GM23338 (cell line): Measurements from ENCODE around the gene BANP. TPM values are rescaled to one million over a fixed set of nuclear protein-coding genes. Genes with fewer than 3 reads are reported as not detected.
"Not testable (repeated sequence)": the region's sequence is repeated elsewhere in the genome, so short reads cannot be mapped to it uniquely, and the experiment has no call there.

ENCODE experiments used
- ATAC-seq: fragments of 200-7000 bp; cut with Tn5 transposase; 3 replicates; pipeline ENCODE4 v1.9.1; 2020
- DNase-seq: peaks from one replicate; pipeline ENCODE4 v3.0.0-alpha.2; 2015; ENCODE audit warnings: low spot score
- H2AFZ ChIP-seq: fragments of 200-600 bp; sonication (generic); 2 replicates; pipeline ENCODE4 v1.8.0; 2016; ENCODE audit warnings: antibody characterized with exemption, mild to moderate bottlenecking, moderate library complexity
- H3F3A ChIP-seq: fragments of 200-600 bp; sonication (generic); replicated peaks from 2 replicates; pipeline ENCODE4 v1.8.0; 2017; ENCODE audit warnings: antibody characterized with exemption, mixed run types, low read depth
- H3K27ac ChIP-seq: fragments of 200-600 bp; sonication (generic); 2 replicates; pipeline ENCODE4 v1.6.1; 2016; ENCODE audit warnings: low read depth
- H3K27me3 ChIP-seq: fragments of 200-600 bp; sonication (generic); 2 replicates; pipeline ENCODE4 v1.8.0; 2016; ENCODE audit warnings: mild to moderate bottlenecking, mixed run types, moderate library complexity; ENCODE audit not compliant: insufficient read depth
- H3K36me3 ChIP-seq: fragments of 200-600 bp; sonication (generic); 2 replicates; pipeline ENCODE4 v1.8.0; 2016; ENCODE audit warnings: mild to moderate bottlenecking; ENCODE audit not compliant: insufficient read depth
- H3K4me1 ChIP-seq: fragments of 200-600 bp; sonication (generic); 2 replicates; pipeline ENCODE4 v1.8.0; 2016; ENCODE audit warnings: mild to moderate bottlenecking, moderate library complexity; ENCODE audit not compliant: insufficient read depth
- H3K4me2 ChIP-seq: fragments of 200-600 bp; sonication (generic); 2 replicates; pipeline ENCODE4 v1.7.1; 2017; ENCODE audit warnings: mixed run types
- H3K4me3 ChIP-seq: fragments of 200-600 bp; sonication (generic); 2 replicates; pipeline ENCODE4 v1.6.1; 2016; ENCODE audit warnings: mixed run types
- H3K79me2 ChIP-seq: fragments of 200-600 bp; sonication (generic); replicated peaks from 2 replicates; pipeline ENCODE4 v1.8.0; 2017; ENCODE audit warnings: mild to moderate bottlenecking; ENCODE audit not compliant: insufficient read depth
- H3K9me2 ChIP-seq: fragments of 200-600 bp; sonication (generic); 2 replicates; pipeline ENCODE4 v1.8.0; 2017; ENCODE audit not compliant: insufficient read depth
- H4K20me1 ChIP-seq: fragments of 200-600 bp; sonication (generic); replicated peaks from 2 replicates; pipeline ENCODE4 v1.8.0; 2017; ENCODE audit warnings: mild to moderate bottlenecking; ENCODE audit not compliant: insufficient read depth
- H3K27ac Mint-ChIP-seq: 2 replicates; pipeline ENCODE4 v1.8.0; 2020; ENCODE audit warnings: inconsistent platforms, mild to moderate bottlenecking, moderate library complexity, mixed read lengths
- H3K27me3 Mint-ChIP-seq: 3 replicates; pipeline ENCODE4 v1.8.0; 2022; ENCODE audit warnings: low read depth, mild to moderate bottlenecking, moderate library complexity, mixed read lengths, inconsistent platforms; ENCODE audit not compliant: insufficient read depth, poor library complexity
- H3K36me3 Mint-ChIP-seq: 3 replicates; pipeline ENCODE4 v1.8.0; 2021; ENCODE audit warnings: low read depth, mild to moderate bottlenecking, inconsistent platforms, moderate library complexity, mixed read lengths
- H3K4me1 Mint-ChIP-seq: 3 replicates; pipeline ENCODE4 v1.8.0; 2020; ENCODE audit warnings: mild to moderate bottlenecking, inconsistent platforms, mixed read lengths
- H3K4me3 Mint-ChIP-seq: 3 replicates; pipeline ENCODE4 v1.8.0; 2021; ENCODE audit warnings: moderate library complexity, mild to moderate bottlenecking, inconsistent platforms, mixed read lengths
- H3K9me3 Mint-ChIP-seq: 3 replicates; pipeline ENCODE4 v1.8.0; 2020; ENCODE audit warnings: moderate library complexity, mild to moderate bottlenecking, inconsistent platforms, mixed read lengths
- polyA plus RNA-seq: library from polyadenylated mRNA; unstranded; fragments of >200 nt; fragmentation: Nextera tagmentation; extraction: Ambion mirVana; gene quantifications from 2 replicates; pipeline ENCODE4 v1.2.1, GENCODE V29; 2016
- total RNA-seq: library from RNA; depleted of rRNA; stranded (reverse); fragments of >200 nt; shearing (Covaris generic); gene quantifications from 2 replicates; pipeline ENCODE4 v1.2.3, GENCODE V29; 2014

The BANP gene
- total and polyA plus RNA-seq, 2 experiments from 2014 or later = 22.3 to 48.0 TPM

DNA sequence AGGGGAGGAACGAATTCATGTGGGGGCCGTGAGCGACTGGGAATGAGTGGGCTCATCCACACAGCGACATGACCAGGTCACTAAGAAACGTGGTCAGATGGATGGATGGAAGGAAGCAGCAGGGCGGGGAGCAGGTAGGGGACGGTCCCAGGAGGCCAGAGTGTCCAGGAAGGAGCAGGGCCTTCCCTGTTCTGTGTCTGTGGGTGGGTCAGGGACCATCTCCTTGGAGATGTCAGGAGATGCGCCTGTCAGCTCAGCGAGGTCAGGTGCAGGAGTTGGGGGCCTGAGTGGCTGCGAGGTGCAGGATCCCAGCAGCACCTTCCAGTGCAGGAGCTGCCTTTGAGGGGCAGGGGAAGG lies 85.4 kb downstream of the BANP start:
- not testable (repeated sequence) for H3K4me3 Mint-ChIP-seq, H3F3A ChIP-seq, H3K36me3 ChIP-seq, H3K4me3 ChIP-seq, H3K27ac ChIP-seq, H3K9me2 ChIP-seq, H3K27me3 ChIP-seq, H3K9me3 Mint-ChIP-seq, ATAC-seq, H3K79me2 ChIP-seq, DNase-seq, H4K20me1 ChIP-seq, H3K27me3 Mint-ChIP-seq, H3K4me1 ChIP-seq, H3K4me2 ChIP-seq, H2AFZ ChIP-seq
- peak overlapping the region; percentile 76 for H3K27ac Mint-ChIP-seq
- H3K36me3 Mint-ChIP-seq = peaks cover 20% of the 10 kb centered on the region
- H3K4me1 Mint-ChIP-seq = peaks cover 19% of the 10 kb centered on the region

- Mint-ChIP-seq H3K4me1 (peaks cover 17% of the 10 kb centered on the region), H3K36me3 (peaks cover 20% of the 10 kb centered on the region)
- H3K27ac ChIP-seq, H3K36me3 ChIP-seq, H3K27me3 ChIP-seq, H3K4me1 ChIP-seq, H3K27ac Mint-ChIP-seq, ATAC-seq, H3K4me3 ChIP-seq, H4K20me1 ChIP-seq, H3K4me3 Mint-ChIP-seq, H3K9me3 Mint-ChIP-seq, H3K27me3 Mint-ChIP-seq, H3F3A ChIP-seq, H2AFZ ChIP-seq, H3K79me2 ChIP-seq, DNase-seq, H3K4me2 ChIP-seq, H3K9me2 ChIP-seq: not testable (repeated sequence)
Measured at GRCh38 chr16:88037359-88037758, 86.1 kb downstream of the BANP start.

GRCh38 chr16:88037876-88038525 lies 86.8 kb downstream of the BANP start:
- peaks cover 18% of the 10 kb centered on the region for H3K36me3 Mint-ChIP-seq
- H3K27ac Mint-ChIP-seq, H3K4me3 Mint-ChIP-seq, H3K27ac ChIP-seq, H3K27me3 ChIP-seq, H3K4me2 ChIP-seq, H3K36me3 ChIP-seq, H3F3A ChIP-seq, H4K20me1 ChIP-seq, H3K27me3 Mint-ChIP-seq, H3K9me3 Mint-ChIP-seq, H3K4me1 ChIP-seq, H2AFZ ChIP-seq, DNase-seq, H3K9me2 ChIP-seq, H3K79me2 ChIP-seq, H3K4me3 ChIP-seq: not testable (repeated sequence)
- peaks cover 17% of the 10 kb centered on the region for H3K4me1 Mint-ChIP-seq
- ATAC-seq = peak; percentile 68

- peak overlapping the region; percentile 89 for H3K27ac Mint-ChIP-seq
- not testable (repeated sequence) for H3K9me3 Mint-ChIP-seq
Measured at GRCh38 chr16:88038526-88038908, 87.3 kb downstream of the BANP start.

More at GRCh38 chr16:88038526-88038908, 87.3 kb downstream of the BANP start:
- not testable (repeated sequence) for H2AFZ ChIP-seq, H3K4me3 Mint-ChIP-seq, H3K27ac ChIP-seq, H3K36me3 ChIP-seq, H3K9me2 ChIP-seq, ATAC-seq, H3K79me2 ChIP-seq, H3K27me3 ChIP-seq, H4K20me1 ChIP-seq, H3F3A ChIP-seq, DNase-seq, H3K27me3 Mint-ChIP-seq, H3K4me3 ChIP-seq, H3K4me1 ChIP-seq, H3K4me2 ChIP-seq
- H3K36me3 Mint-ChIP-seq = peaks cover 18% of the 10 kb centered on the region
- H3K4me1 Mint-ChIP-seq = peaks cover 17% of the 10 kb centered on the region
